ENCODE data around the gene RXFP3. TPM values are rescaled to one million over a fixed set of nuclear protein-coding genes. Genes with fewer than 3 reads are reported as not detected.

RXFP3 gene
- total RNA-seq, 2 donors from 2014 or later, result 0.13 TPM; not detected in 1

- H3K4me1 Mint-ChIP-seq, result peaks cover 58% of the 10 kb centered on the region
- peak overlapping the region; percentile 91 for H3K4me3 ChIP-seq (ENCODE audit: low read length)
- H3K27ac Mint-ChIP-seq, result peak overlapping the region; percentile 78
- H3K9me3 ChIP-seq (ENCODE audit: control insufficient read depth, low read length), result no peaks in the 10 kb centered on the region
- H3K36me3 ChIP-seq (ENCODE audit: control insufficient read depth, insufficient read depth, low read length), result no peaks in the 10 kb centered on the region
- H3K9ac ChIP-seq (ENCODE audit: extremely low read depth, low read length, poor library complexity, severe bottlenecking), result peak overlapping the region; percentile 52
- no peaks in the 10 kb centered on the region for H3K9me3 Mint-ChIP-seq
- H3K4me3 Mint-ChIP-seq, result peak overlapping the region; percentile 83
- peaks cover 5% of the 10 kb centered on the region for H3K36me3 Mint-ChIP-seq (ENCODE audit: low read depth)
- no peak overlapping the region for H3K27ac ChIP-seq (ENCODE audit: low read depth, low read length)
- peaks cover 10% of the 10 kb centered on the region for H3K4me1 ChIP-seq (ENCODE audit: control insufficient read depth, insufficient read depth, low read length)
- TF ChIP-seq CTCF (conservative IDR thresholded peaks at IDR 0.05), result peak; percentile 52
- H3K27me3 ChIP-seq (ENCODE audit: control insufficient read depth, insufficient read depth, low read length, poor library complexity, severe bottlenecking), result no peaks in the 10 kb centered on the region
- DNase-seq, result peak; percentile 56
- peaks cover 18% of the 10 kb centered on the region for H3K27me3 Mint-ChIP-seq (ENCODE audit: insufficient read depth)
- WGBS, 2 experiments (ENCODE audit: insufficient coverage in 1 of 2, insufficient read length in 1 of 2), result 56 to 66% methylated on average over 11 to 12 of the region's 12 CpGs
Measured at GRCh38 chr5:33890131-33891032, 45.8 kb upstream of the RXFP3 start.

- H3K27me3 Mint-ChIP-seq (ENCODE audit: insufficient read depth), result peaks cover 25% of the 10 kb centered on the region
Measured at GRCh38 chr5:33891446-33891787, 44.8 kb upstream of the RXFP3 start.

More at GRCh38 chr5:33891446-33891787, 44.8 kb upstream of the RXFP3 start:
- peak overlapping the region; percentile 52 for H3K9ac ChIP-seq (ENCODE audit: extremely low read depth, low read length, poor library complexity, severe bottlenecking)
- H3K9me3 ChIP-seq (ENCODE audit: control insufficient read depth, low read length), result no peaks in the 10 kb centered on the region
- peak overlapping the region; percentile 91 for H3K4me3 ChIP-seq (ENCODE audit: low read length)
- Mint-ChIP-seq H3K9me3 (no peaks in the 10 kb centered on the region), H3K4me3 (peak overlapping the region; percentile 83), H3K4me1 (peaks cover 49% of the 10 kb centered on the region), H3K27ac (peak overlapping the region; percentile 78), H3K36me3 (ENCODE audit: low read depth) (peaks cover 5% of the 10 kb centered on the region)
- no peaks in the 10 kb centered on the region for H3K36me3 ChIP-seq (ENCODE audit: control insufficient read depth, insufficient read depth, low read length)
- H3K27me3 ChIP-seq (ENCODE audit: control insufficient read depth, insufficient read depth, low read length, poor library complexity, severe bottlenecking), result no peaks in the 10 kb centered on the region
- TF ChIP-seq CTCF (conservative IDR thresholded peaks at IDR 0.05), result no peak
- peaks cover 10% of the 10 kb centered on the region for H3K4me1 ChIP-seq (ENCODE audit: control insufficient read depth, insufficient read depth, low read length)
- no peak overlapping the region for H3K27ac ChIP-seq (ENCODE audit: low read depth, low read length)
- WGBS, 2 experiments (ENCODE audit: insufficient coverage in 1 of 2, insufficient read length in 1 of 2), result 4 to 7% methylated on average over 3 to 6 of the region's 6 CpGs
- no peak for DNase-seq

All from endodermal cell (in vitro differentiated cells).